Stomach (tissue), 4 donors: Measurements from ENCODE around the gene PON3.

Source experiments
- CTCF ChIP-seq, 7 experiments: fragments of 450-650 bp in 4 of 7; fragments of 200-600 bp in 3 of 7; sonication (generic) in 3 of 7; IDR thresholded peaks; one replicate each; pipeline ENCODE4 v1.5.1; 2016 to 2019; ENCODE audit warnings: antibody characterized with exemption in 7 of 7, control low read depth in 2 of 7, mild to moderate bottlenecking in 1 of 7
- EP300 ChIP-seq: sonication (generic); formaldehyde crosslinking; IDR thresholded peaks from one replicate; pipeline ENCODE4 v1.6.1; 2017; ENCODE audit warnings: antibody characterized with exemption
- POLR2A ChIP-seq, 4 donors: fragments of 450-650 bp; IDR thresholded peaks; one replicate each; pipeline ENCODE4 v1.6.1; 2016; ENCODE audit warnings: antibody characterized with exemption in 4 of 4, control low read depth in 2 of 4, mild to moderate bottlenecking in 1 of 4, moderate library complexity in 1 of 4
- POLR2AphosphoS5 ChIP-seq, 3 donors: sonication (generic); formaldehyde crosslinking; IDR thresholded peaks; one replicate each; pipeline ENCODE4 v1.6.1; 2016; ENCODE audit warnings: antibody characterized with exemption in 3 of 3

DNA sequence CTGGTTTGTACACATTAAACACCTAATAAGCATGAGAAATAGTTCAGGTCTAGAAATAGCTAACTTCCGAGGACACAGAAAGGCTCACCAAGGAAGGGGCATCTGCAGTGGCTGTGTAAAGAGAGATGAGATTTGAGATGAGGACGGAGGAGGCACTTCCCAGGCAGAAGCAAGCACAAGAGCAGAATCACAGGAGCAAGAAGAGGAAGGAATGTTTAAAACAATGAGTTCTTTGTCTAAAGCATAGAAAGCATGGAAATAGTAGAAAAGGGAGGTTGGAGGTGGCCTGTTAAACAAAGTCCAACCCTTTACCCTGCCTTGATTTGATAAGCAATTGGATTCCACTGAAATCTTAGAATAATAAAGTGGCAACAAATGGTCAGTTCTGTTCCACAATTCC, 11.6 kb upstream of the PON3 start:
- TF ChIP-seq CTCF (IDR thresholded peaks at IDR 0.05) (no peak), POLR2A (IDR thresholded peaks at IDR 0.05) (no peak), EP300 (no peak), POLR2AphosphoS5 (IDR thresholded peaks at IDR 0.05) (no peak)
